Measurements from ENCODE around the gene PSME3IP1.

PSME3IP1 gene

GRCh38 chr16:57169327-57169726 lies 16.5 kb downstream of the PSME3IP1 start:
- Histone ChIP-seq H3K36me3 (ENCODE audit: insufficient read depth, low read length) (peaks cover 33% of the 10 kb centered on the region; the same call in 1 of the 2 replicates), H3K4me3 (no peak overlapping the region), H3K27ac (no peak overlapping the region), H3K9ac (ENCODE audit: insufficient read length) (no peak overlapping the region), H3K9me3 (ENCODE audit: low read depth, low read length) (no peaks in the 10 kb centered on the region)
- TF ChIP-seq POLR2AphosphoS5 (IDR thresholded peaks at IDR 0.05; ENCODE audit: borderline replicate concordance, low read depth, low read length) (no peak), FOXP2 (optimal IDR thresholded peaks at IDR 0.05; ENCODE audit: control extremely low read depth, extremely low read length, insufficient read depth) (no peak), EZH2 (IDR thresholded peaks at IDR 0.05) (no peak)
- DNase-seq (ENCODE audit: low read depth, low spot score) = no peak

GRCh38 chr16:57167953-57168352 lies 17.9 kb downstream of the PSME3IP1 start:
- Histone ChIP-seq H3K4me3 (no peak overlapping the region), H3K36me3 (ENCODE audit: insufficient read depth, low read length) (peaks cover 40% of the 10 kb centered on the region), H3K9me3 (ENCODE audit: low read depth, low read length) (no peaks in the 10 kb centered on the region), H3K9ac (ENCODE audit: insufficient read length) (no peak overlapping the region), H3K27ac (no peak overlapping the region)
- DNase-seq (ENCODE audit: low read depth, low spot score) = no peak
- TF ChIP-seq EZH2 (IDR thresholded peaks at IDR 0.05) (no peak), POLR2AphosphoS5 (IDR thresholded peaks at IDR 0.05; ENCODE audit: borderline replicate concordance, low read depth, low read length) (no peak), FOXP2 (optimal IDR thresholded peaks at IDR 0.05; ENCODE audit: control extremely low read depth, extremely low read length, insufficient read depth) (no peak)

- H3K36me3 ChIP-seq (ENCODE audit: insufficient read depth, low read length) = peaks cover 38% of the 10 kb centered on the region
- DNase-seq (ENCODE audit: low read depth, low spot score) = no peak
- no peak overlapping the region for H3K9ac ChIP-seq (ENCODE audit: insufficient read length)
Observed at GRCh38 chr16:57167538-57167937, 18.3 kb downstream of the PSME3IP1 start.

DNA sequence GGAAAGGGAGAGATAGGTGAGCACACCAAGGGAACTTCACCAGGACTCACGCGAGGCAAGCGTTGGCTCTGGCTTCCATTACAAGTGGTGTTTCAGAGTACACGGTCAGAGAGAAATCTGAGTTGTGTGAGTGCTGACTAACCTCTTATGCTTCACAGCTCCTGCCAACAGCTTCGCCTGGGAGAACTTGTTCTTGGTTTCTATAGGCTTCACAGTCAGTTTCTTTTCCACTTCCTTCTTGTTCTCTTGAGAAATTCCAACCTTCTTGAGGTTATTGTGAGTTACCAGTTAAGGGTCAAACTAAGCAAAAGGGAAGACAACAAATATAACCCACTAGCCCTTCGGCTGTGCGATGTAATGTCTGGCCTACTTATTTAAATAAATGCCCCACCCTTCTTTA lies 18.9 kb downstream of the PSME3IP1 start:
- H3K4me3 ChIP-seq = no peak overlapping the region
- H3K27ac ChIP-seq = no peak overlapping the region
- DNase-seq (ENCODE audit: low read depth, low spot score) = no peak
- no peaks in the 10 kb centered on the region for H3K9me3 ChIP-seq (ENCODE audit: low read depth, low read length)
- H3K36me3 ChIP-seq (ENCODE audit: insufficient read depth, low read length) = peaks cover 34% of the 10 kb centered on the region
- TF ChIP-seq FOXP2 (optimal IDR thresholded peaks at IDR 0.05; ENCODE audit: control extremely low read depth, extremely low read length, insufficient read depth) = no peak
- no peak for TF ChIP-seq EZH2 (IDR thresholded peaks at IDR 0.05)
- no peak for TF ChIP-seq POLR2AphosphoS5 (IDR thresholded peaks at IDR 0.05; ENCODE audit: borderline replicate concordance, low read depth, low read length)
- H3K9ac ChIP-seq (ENCODE audit: insufficient read length) = no peak overlapping the region

More at GRCh38 chr16:57167538-57167937, 18.3 kb downstream of the PSME3IP1 start:
- no peak for TF ChIP-seq POLR2AphosphoS5 (IDR thresholded peaks at IDR 0.05; ENCODE audit: borderline replicate concordance, low read depth, low read length)
- no peak for TF ChIP-seq EZH2 (IDR thresholded peaks at IDR 0.05)
- no peak for TF ChIP-seq FOXP2 (optimal IDR thresholded peaks at IDR 0.05; ENCODE audit: control extremely low read depth, extremely low read length, insufficient read depth)
- no peak overlapping the region for H3K27ac ChIP-seq
- H3K4me3 ChIP-seq = no peak overlapping the region
- no peaks in the 10 kb centered on the region for H3K9me3 ChIP-seq (ENCODE audit: low read depth, low read length)

DNA sequence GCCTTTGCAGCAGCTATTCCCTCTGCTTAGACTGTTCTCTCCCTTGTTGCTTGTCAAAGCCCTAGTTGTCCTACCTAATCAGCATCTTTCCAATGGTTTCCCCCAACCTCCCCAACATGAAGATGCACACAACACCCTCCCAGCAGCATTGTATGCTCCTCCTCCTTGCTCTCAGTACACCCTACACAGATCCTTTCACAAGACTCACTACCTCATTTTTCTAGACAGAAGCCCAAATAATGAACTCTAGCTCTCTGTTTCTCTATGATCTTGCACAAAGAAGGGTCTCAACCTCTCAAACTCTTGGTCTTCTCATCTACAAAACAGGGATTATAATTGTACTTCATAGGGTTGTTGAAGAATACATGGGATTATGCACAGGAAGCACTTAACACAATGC lies 19.4 kb downstream of the PSME3IP1 start:
- H3K9me3 ChIP-seq (ENCODE audit: low read depth, low read length) = no peaks in the 10 kb centered on the region
- no peak for TF ChIP-seq POLR2AphosphoS5 (IDR thresholded peaks at IDR 0.05; ENCODE audit: borderline replicate concordance, low read depth, low read length)
- no peak for TF ChIP-seq EZH2 (IDR thresholded peaks at IDR 0.05)
- TF ChIP-seq FOXP2 (optimal IDR thresholded peaks at IDR 0.05; ENCODE audit: control extremely low read depth, extremely low read length, insufficient read depth) = no peak
- H3K9ac ChIP-seq (ENCODE audit: insufficient read length) = no peak overlapping the region
- H3K36me3 ChIP-seq (ENCODE audit: insufficient read depth, low read length) = peaks cover 31% of the 10 kb centered on the region
- H3K4me3 ChIP-seq = no peak overlapping the region
- no peak overlapping the region for H3K27ac ChIP-seq
- DNase-seq (ENCODE audit: low read depth, low spot score) = no peak

DNA sequence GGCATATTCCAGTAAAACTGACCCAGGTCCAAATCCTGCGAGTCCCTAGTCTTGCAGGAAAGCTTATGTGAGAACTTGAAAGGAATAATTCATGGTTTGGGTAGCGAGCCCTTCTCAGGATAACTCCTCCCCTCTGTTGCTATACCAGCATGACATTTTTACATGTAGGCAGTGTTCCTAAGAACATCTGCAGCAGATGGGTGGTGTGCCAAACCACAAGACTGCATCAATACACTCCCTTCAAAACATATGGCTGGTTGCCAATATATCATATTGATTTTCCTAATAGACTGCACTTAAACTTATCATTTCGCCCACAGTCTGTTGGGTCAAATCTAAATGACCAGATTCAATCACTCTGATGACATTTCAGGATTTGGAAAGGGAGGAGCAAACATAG lies 19.9 kb downstream of the PSME3IP1 start:
- Histone ChIP-seq H3K4me3 (no peak overlapping the region), H3K36me3 (ENCODE audit: insufficient read depth, low read length) (peaks cover 31% of the 10 kb centered on the region), H3K27ac (no peak overlapping the region), H3K9me3 (ENCODE audit: low read depth, low read length) (no peaks in the 10 kb centered on the region), H3K9ac (ENCODE audit: insufficient read length) (no peak overlapping the region)
- DNase-seq (ENCODE audit: low read depth, low spot score) = no peak
- TF ChIP-seq POLR2AphosphoS5 (IDR thresholded peaks at IDR 0.05; ENCODE audit: borderline replicate concordance, low read depth, low read length) = no peak
- TF ChIP-seq FOXP2 (optimal IDR thresholded peaks at IDR 0.05; ENCODE audit: control extremely low read depth, extremely low read length, insufficient read depth) = no peak
- TF ChIP-seq EZH2 (IDR thresholded peaks at IDR 0.05) = no peak

DNA sequence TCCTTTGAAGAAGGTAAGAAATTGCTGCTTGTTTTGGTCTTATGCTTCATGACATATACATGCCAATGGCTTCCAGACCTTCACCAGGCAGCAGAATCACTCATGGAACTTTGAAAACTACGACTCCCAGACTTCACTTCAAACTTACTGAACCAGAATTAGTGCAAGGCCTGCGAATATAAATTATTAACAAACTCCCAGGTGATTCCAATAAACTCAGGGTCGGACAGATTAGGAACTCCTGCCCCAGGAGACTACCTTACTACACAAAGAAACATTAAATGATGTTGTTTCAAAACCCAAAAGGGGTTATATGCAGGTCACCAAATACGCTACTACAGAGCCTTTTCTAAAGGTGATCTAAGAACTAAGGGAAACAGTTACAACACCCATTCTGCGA lies 20.4 kb downstream of the PSME3IP1 start:
- no peak overlapping the region for H3K27ac ChIP-seq
- no peak for TF ChIP-seq POLR2AphosphoS5 (IDR thresholded peaks at IDR 0.05; ENCODE audit: borderline replicate concordance, low read depth, low read length)
- no peak for TF ChIP-seq FOXP2 (optimal IDR thresholded peaks at IDR 0.05; ENCODE audit: control extremely low read depth, extremely low read length, insufficient read depth)
- no peak for TF ChIP-seq EZH2 (IDR thresholded peaks at IDR 0.05)
- H3K9me3 ChIP-seq (ENCODE audit: low read depth, low read length) = no peaks in the 10 kb centered on the region
- H3K9ac ChIP-seq (ENCODE audit: insufficient read length) = no peak overlapping the region
- peaks cover 33% of the 10 kb centered on the region for H3K36me3 ChIP-seq (ENCODE audit: insufficient read depth, low read length)
- no peak overlapping the region for H3K4me3 ChIP-seq
- DNase-seq (ENCODE audit: low read depth, low spot score) = no peak

DNA sequence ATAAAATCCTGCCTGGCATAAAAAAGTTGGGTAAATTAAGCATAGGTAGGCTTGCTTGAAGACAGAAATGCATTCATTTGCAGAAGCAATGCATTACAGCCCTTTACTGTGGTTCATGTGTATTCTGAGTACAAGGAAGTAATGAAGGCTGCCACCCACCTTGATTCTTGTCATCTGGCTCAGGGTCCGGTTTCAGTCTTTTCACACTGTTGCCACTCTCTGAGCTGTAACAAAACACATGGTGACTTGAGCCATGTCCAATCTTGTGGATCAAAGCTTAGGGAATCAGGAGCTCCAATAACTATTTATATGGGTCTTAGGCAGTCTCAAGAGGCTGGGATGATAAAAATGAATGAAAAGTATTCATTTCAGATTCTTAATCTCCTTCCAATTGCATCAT lies 22.0 kb downstream of the PSME3IP1 start:
- no peak for DNase-seq (ENCODE audit: low read depth, low spot score)
- H3K9me3 ChIP-seq (ENCODE audit: low read depth, low read length) = no peaks in the 10 kb centered on the region
- H3K27ac ChIP-seq = no peak overlapping the region
- no peak overlapping the region for H3K4me3 ChIP-seq
- H3K36me3 ChIP-seq (ENCODE audit: insufficient read depth, low read length) = peaks cover 36% of the 10 kb centered on the region
- no peak overlapping the region for H3K9ac ChIP-seq (ENCODE audit: insufficient read length)
- TF ChIP-seq EZH2 (IDR thresholded peaks at IDR 0.05) = no peak
- TF ChIP-seq POLR2AphosphoS5 (IDR thresholded peaks at IDR 0.05; ENCODE audit: borderline replicate concordance, low read depth, low read length) = no peak
- TF ChIP-seq FOXP2 (optimal IDR thresholded peaks at IDR 0.05; ENCODE audit: control extremely low read depth, extremely low read length, insufficient read depth) = no peak

GRCh38 chr16:57159447-57159846 lies 26.4 kb downstream of the PSME3IP1 start:
- no peak overlapping the region for H3K9ac ChIP-seq (ENCODE audit: insufficient read length)
- H3K36me3 ChIP-seq (ENCODE audit: insufficient read depth, low read length) = peaks cover 27% of the 10 kb centered on the region
- no peak for TF ChIP-seq POLR2AphosphoS5 (IDR thresholded peaks at IDR 0.05; ENCODE audit: borderline replicate concordance, low read depth, low read length)
- H3K9me3 ChIP-seq (ENCODE audit: low read depth, low read length) = no peaks in the 10 kb centered on the region
- H3K27ac ChIP-seq = no peak overlapping the region
- DNase-seq (ENCODE audit: low read depth, low spot score) = no peak
- H3K4me3 ChIP-seq = no peak overlapping the region

All from SK-N-MC (cell line).